T-helper 22 cell (primary cell): ENCODE data around the gene CREG1.
"Not testable (repeated sequence)": the region's sequence is repeated elsewhere in the genome, so short reads cannot be mapped to it uniquely, and the experiment has no call there.

ENCODE experiments used
- DNase-seq: peaks from one replicate; pipeline ENCODE4 v3.0.0-alpha.2; 2020; ENCODE audit warnings: low read depth

Gene CREG1

DNA sequence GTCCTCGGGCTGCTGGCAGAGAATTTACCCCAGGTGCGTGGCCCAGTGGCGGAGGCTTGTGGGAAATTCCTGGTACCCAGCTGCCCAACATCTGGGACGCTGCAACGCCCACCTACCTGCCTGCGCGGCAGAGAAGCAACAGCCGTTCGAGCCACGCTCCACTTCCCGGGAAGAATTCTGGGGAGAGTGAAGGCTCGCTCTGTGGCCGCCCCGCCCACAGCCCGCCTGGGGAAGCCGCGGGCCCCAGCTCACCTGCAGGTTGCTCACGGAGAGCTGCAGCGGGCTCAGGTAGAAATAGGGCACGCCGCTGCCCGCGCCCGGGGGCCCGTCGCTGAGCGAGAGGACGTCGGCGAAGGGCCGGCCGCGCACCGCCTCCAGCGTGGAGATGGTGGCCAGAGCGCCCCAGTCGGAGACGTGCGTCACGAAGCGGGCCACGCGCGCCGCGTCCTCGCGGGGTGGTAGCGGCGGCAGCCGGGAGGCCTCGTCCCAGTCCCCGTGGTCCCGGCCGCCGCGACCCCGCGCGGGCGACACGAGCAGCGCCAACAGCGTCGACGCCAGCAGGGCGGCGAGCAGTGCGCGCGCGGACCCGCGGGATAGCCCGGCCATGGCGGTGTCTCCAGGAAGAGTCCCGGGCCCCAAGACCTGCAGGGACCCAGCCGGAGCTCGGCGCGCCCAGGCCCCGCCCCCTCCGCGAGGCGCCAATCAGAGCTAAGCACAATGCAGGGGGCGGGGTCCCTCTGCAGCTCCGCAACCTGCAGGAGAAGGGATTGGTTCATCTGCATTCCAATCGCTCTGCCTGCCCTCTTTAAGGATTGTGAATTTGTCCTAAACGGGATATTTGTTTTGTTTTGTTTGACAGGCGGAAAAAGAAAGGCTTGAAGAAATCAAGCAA, at the start of gene CREG1:
Gene CREG1 (minus strand): TSS at position 627 of the 892 bp plus-strand sequence.
- peak; percentile 85 for DNase-seq

- no peak for DNase-seq
These were observed 49.3 kb upstream of the CREG1 start for GRCh38 chr1:167602840-167603239.

GRCh38 chr1:167601442-167602383, 48.2 kb upstream of the CREG1 start:
- DNase-seq = no peak

GRCh38 chr1:167599957-167600581, 46.5 kb upstream of the CREG1 start:
- no peak for DNase-seq

GRCh38 chr1:167594822-167595221, 41.3 kb upstream of the CREG1 start:
- no peak for DNase-seq

DNA sequence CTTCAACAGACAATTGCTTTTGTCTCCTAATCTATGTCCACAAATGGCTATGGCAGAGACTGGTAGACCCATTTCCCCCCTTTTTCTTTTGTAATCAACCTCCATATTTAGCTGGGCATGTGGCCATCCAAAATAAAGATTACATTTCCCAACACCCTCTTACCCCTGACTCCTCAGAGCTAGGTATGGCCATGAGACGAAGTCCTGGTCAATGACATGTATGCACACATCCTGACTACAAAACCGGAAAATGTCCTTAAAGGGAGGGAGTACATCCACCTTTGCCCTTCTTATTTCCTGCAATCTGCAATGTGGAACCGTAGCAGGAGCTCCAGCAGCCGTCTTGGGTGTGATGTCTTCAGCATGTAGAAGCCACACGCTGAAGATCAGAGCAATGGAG, 40.3 kb upstream of the CREG1 start:
- DNase-seq = no peak

- no peak for DNase-seq
These were observed 38.9 kb upstream of the CREG1 start for GRCh38 chr1:167592475-167592874.

- DNase-seq = no peak
These were observed 34.8 kb upstream of the CREG1 start for GRCh38 chr1:167588361-167588760.

DNA sequence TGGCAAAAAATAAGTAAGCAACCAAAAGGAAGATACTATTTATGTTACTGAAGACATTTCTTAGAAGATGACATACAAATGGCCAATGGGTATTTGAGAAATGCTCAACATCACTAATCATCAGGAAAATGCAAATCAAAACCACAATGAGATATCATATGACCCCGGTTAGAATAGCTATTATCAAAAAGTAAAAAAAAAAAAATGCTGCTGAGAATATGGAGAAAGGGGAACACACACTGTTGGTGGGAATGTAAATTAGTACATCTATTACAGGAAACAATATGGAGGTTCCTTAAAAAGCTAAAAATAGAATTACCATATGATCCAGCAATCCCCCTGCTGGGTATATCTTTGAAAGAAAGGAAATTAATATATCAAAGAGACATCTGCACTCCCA, 34.3 kb upstream of the CREG1 start:
- DNase-seq = no peak

DNA sequence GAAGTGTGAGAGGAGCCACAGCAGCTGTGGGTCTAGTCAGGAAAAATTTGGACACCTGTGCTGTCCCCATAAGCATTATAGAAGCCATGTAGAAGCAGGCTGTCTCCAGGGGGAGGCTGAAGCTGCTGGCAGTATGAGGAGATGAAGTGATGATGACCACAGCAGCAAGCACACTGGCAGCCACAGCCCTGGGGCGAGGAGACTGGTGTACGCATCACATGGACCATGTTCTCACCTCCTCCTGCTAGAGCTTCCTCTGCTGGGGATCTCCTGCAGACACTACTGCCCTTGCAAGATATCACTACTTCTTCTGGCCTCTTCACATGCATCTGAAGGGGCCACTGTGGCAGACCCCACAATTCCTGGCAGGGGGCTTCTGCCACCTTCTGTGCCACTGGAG, 33.8 kb upstream of the CREG1 start:
- no peak for DNase-seq

- no peak for DNase-seq
These were observed 31.0 kb upstream of the CREG1 start for GRCh38 chr1:167584581-167584980.

DNA sequence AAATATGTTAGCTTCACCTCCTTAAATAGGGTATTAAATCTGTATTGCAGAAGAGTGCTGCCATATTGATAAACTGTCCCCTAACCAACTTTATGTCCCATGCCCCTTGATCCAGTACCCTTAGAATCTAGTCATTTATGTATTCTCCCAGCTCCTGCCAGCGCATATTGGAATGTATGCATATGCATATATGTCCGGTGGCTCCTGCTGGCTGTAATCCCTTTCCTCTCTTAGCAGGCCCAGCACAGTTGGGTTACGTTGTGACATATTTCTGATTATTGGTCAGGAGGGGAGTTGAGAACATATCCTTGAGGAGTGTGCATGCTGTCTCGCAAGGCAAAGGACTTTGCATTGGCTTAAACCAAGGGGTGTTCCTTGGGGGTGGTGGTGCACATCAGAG, 29.2 kb upstream of the CREG1 start:
- no peak for DNase-seq

GRCh38 chr1:167582064-167582463, 28.5 kb upstream of the CREG1 start:
- DNase-seq = no peak

- DNase-seq = no peak
These were observed 26.4 kb upstream of the CREG1 start for GRCh38 chr1:167579986-167580385.

DNA sequence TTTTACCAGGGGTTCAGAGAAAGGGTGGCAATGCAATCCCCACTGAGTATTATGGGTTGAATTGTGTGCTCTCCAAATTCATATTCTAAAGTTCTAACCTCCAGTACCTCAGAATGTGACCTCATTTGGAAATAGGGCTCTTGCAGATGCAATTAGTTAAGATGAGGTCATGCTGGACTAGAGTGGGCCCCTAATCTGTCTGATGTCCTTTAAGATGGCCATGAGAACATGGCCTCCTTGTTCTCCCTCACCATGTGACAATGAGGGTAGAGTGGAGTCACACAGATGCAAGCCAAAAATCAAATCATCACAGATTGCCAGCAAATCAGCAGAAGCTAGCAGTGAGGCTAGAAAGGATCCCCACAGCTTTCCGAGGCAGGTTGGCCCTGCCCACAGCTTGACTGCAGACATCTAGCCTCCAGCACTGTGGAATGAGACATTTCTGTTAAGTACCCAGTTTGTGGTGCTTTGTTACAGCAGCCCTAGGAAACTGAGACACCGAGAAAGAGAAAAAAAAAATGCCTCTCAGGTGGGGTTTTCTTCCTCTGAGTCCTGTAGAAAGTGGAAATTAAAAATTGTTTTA, 25.5 kb upstream of the CREG1 start:
- DNase-seq = no peak

DNA sequence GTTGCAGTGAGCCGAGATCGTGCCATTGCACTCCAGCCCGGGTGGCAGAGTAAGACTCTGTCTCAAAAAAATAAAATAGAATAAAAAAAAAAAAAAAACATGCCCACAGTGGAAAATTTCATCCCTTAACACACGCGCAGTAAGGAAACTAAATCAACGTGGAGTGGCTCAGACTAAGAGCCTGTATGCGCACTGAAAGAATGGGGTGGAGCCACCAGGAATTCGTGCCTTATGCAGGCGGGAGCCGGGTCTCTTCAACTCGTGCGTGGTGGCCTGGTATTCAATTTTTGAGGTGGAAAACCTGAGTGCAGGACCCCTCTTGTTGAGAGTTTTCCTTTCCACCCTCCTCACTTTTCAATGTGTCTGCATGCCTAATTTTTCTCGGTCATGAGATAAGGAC, 22.1 kb upstream of the CREG1 start:
- no peak for DNase-seq

DNA sequence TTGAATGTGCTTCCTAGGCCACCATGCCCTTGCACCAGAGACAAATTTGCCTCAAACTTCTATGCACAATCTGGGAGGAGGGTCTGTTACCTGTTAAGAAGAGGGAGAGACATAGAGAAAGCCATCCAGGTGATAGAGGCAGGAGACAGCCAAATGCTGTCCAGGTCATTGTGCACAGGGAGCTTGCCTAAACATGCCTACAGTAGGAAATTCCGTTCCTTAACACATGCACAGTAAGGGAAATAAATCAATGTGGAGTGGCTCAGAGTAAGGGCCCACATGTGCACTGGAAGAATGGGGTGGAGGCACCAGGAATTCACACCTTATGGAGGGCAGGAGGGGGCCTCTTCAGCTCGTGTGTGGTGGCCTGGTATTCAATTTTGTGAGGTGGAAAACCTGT, 19.5 kb upstream of the CREG1 start:
- no peak for DNase-seq

DNA sequence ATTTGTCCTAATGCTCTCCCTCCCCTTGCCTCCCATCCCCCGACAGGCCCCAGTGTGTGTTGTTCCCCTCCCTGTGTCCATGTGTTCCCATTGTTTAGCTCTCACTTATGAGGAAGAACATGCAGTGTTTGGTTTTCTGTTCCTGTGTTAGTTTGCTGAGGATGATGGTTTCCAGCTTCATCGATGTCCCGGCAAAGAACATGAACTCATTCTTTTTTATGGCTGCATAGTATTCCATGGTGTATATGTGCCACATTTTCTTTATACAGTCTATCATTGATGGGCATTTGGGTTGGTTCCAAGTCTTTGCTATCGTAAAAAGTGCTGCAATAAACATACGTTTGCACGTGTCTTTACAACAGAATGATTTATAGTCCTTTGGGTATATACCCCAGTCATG, 17.1 kb upstream of the CREG1 start:
- DNase-seq = not testable (repeated sequence)

GRCh38 chr1:167567663-167568062, 14.1 kb upstream of the CREG1 start:
- no peak for DNase-seq

DNA sequence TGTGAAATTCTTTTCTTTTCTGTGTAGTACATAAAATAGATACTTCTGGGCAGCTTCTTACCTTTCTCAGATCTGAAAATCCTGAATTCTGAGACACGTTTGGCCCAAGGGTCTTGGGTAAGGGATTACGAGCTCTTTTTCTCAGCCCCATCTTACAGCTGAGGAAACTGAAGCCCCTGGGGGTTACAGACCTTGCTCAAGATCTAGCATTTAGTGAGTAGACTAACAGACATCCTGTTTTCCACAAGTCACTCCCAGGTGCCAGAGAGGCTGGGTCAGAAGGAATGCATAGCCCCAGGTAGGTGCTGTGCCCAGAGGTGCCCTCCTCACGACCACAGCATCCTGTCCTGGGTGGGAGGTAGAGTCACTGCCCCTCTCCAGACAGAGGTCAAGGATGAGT, 13.2 kb upstream of the CREG1 start:
- DNase-seq = no peak

- no peak for DNase-seq
These were observed 12.4 kb upstream of the CREG1 start for GRCh38 chr1:167565922-167566321.

DNA sequence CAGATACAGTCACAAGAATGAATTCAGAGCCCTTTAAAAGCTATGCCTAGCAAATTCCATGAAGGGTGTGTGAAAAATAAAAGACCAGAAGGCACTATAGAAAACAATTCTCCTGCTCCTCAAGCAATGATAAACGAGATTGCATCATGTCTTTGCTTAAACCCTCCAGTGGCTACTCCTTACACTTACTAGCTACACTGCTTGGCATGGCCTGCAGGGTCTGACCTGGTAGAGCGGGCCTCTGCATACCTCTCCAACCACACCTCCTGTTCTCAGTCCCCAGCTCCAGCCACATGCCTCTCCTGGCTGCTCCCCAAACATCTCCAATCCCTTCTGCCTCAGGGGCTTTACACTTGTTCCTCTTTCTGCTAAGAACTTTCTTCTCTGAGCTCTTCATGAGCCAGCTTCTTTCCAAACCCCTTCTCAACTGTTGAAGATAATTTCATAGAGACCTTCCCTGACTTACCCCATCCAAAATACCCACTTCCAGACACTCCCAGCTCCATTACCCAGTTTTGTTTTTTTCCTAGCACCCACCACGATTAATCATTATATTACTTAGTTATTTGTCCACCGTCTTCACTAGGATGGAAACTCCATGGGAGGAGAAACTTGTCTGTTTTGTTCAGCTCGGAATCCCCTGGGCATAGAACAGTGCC, 11.2 kb upstream of the CREG1 start:
- DNase-seq = no peak
